HL-60 (cell line): ENCODE data around the gene EPC1.

ENCODE experiments used
- GABPA ChIP-seq: IDR thresholded peaks from 2 replicates; pipeline ENCODE4 v1.6.1; 2012; ENCODE audit warnings: low read depth
- POLR2AphosphoS5 ChIP-seq: IDR thresholded peaks from 2 replicates; pipeline ENCODE4 v1.6.1; 2012; ENCODE audit warnings: low read depth
- SPI1 ChIP-seq: IDR thresholded peaks from 2 replicates; pipeline ENCODE4 v1.6.1; 2012; ENCODE audit warnings: low read depth, mild to moderate bottlenecking, borderline replicate concordance
- TF ChIP-seq, protein P1 (sequence below): IDR thresholded peaks from one replicate; pipeline ENCODE4 v1.5.1; 2011; ENCODE audit warnings: low read length, control low read depth, inconsistent platforms; ENCODE audit not compliant: insufficient read depth
- TF ChIP-seq, protein P2 (sequence below): IDR thresholded peaks from 2 replicates; pipeline ENCODE4 v1.6.1; 2012; ENCODE audit warnings: low read depth; ENCODE audit not compliant: insufficient replicate concordance

DNA sequence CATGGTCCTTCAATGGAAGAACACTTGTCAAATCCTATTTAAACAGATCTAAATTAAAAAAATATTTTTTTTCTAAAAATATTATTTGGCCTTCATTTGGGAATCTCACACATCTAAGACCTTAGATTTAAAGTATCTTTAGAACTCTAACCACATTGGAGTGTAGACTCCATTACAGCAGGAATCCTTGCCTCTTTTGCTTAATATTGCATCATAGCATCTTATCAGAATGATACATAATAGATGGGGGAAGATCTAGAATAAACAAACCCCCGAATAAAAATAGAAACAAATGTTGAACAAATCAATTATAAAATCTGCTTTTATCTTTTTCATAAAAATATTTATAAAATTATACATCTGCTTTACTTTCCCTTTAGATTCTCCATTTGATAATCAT, 27.6 kb upstream of the EPC1 start:
- TF ChIP-seq, protein P1, sequence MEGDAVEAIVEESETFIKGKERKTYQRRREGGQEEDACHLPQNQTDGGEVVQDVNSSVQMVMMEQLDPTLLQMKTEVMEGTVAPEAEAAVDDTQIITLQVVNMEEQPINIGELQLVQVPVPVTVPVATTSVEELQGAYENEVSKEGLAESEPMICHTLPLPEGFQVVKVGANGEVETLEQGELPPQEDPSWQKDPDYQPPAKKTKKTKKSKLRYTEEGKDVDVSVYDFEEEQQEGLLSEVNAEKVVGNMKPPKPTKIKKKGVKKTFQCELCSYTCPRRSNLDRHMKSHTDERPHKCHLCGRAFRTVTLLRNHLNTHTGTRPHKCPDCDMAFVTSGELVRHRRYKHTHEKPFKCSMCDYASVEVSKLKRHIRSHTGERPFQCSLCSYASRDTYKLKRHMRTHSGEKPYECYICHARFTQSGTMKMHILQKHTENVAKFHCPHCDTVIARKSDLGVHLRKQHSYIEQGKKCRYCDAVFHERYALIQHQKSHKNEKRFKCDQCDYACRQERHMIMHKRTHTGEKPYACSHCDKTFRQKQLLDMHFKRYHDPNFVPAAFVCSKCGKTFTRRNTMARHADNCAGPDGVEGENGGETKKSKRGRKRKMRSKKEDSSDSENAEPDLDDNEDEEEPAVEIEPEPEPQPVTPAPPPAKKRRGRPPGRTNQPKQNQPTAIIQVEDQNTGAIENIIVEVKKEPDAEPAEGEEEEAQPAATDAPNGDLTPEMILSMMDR, result no peak
- TF ChIP-seq POLR2AphosphoS5 (no peak), GABPA (no peak), SPI1 (no peak)
- TF ChIP-seq, protein P2, sequence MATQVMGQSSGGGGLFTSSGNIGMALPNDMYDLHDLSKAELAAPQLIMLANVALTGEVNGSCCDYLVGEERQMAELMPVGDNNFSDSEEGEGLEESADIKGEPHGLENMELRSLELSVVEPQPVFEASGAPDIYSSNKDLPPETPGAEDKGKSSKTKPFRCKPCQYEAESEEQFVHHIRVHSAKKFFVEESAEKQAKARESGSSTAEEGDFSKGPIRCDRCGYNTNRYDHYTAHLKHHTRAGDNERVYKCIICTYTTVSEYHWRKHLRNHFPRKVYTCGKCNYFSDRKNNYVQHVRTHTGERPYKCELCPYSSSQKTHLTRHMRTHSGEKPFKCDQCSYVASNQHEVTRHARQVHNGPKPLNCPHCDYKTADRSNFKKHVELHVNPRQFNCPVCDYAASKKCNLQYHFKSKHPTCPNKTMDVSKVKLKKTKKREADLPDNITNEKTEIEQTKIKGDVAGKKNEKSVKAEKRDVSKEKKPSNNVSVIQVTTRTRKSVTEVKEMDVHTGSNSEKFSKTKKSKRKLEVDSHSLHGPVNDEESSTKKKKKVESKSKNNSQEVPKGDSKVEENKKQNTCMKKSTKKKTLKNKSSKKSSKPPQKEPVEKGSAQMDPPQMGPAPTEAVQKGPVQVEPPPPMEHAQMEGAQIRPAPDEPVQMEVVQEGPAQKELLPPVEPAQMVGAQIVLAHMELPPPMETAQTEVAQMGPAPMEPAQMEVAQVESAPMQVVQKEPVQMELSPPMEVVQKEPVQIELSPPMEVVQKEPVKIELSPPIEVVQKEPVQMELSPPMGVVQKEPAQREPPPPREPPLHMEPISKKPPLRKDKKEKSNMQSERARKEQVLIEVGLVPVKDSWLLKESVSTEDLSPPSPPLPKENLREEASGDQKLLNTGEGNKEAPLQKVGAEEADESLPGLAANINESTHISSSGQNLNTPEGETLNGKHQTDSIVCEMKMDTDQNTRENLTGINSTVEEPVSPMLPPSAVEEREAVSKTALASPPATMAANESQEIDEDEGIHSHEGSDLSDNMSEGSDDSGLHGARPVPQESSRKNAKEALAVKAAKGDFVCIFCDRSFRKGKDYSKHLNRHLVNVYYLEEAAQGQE, result no peak
